Stimulated activated CD4-positive, alpha-beta T cell treated with anti-CD3 and anti-CD28 coated beads, Interleukin-15, amount 100 ng/mL, for 48 hours (primary cell): Measurements from ENCODE around the gene ITGB5.
"Not testable (repeated sequence)": the region's sequence is repeated elsewhere in the genome, so short reads cannot be mapped to it uniquely, and the experiment has no call there.

ENCODE experiments used
- DNase-seq, 2 donors: peaks; one replicate each; pipeline ENCODE4 v3.0.0-alpha.2; 2020; ENCODE audit warnings: low read depth in 2 of 2

ITGB5 gene

DNA sequence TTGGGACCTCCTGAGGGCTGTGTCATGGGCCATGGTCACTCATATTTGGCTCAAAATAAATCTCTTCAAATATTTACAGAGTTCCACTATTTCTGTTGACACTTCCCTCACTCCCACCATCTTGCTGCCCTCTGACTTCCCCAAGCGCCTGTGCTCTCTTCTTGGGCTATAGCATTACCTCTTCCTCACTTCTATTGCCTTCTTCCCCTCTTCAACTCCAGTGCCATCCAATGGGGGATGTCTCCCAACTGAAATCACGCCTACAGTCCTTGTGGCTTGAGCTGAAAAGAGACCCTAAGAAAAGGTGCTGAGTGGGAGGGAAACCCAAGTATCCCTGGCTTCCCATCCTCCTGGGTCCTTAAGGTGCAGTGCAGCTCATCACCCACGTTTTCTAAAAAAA lies 135.1 kb downstream of the ITGB5 start:
- no peak for DNase-seq

DNA sequence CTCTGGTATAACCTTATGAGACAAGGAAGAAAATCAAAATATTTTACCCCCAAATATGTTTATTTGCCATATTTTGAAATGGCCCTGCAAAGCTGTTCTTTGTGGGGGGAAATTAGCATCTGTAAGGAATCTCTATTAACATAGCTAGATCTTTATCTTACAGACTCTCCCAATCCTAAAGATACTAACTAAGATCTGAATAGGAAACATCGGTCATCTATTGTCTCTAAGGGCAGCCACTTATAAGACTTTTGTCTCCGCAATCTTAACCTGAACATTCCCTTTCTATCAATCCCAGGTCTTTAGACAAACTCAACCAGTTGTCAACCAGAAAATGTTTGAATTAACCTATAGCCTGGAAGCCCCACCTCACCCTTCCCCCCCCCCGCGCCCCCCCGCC lies 135.7 kb downstream of the ITGB5 start:
- no peak for DNase-seq

DNA sequence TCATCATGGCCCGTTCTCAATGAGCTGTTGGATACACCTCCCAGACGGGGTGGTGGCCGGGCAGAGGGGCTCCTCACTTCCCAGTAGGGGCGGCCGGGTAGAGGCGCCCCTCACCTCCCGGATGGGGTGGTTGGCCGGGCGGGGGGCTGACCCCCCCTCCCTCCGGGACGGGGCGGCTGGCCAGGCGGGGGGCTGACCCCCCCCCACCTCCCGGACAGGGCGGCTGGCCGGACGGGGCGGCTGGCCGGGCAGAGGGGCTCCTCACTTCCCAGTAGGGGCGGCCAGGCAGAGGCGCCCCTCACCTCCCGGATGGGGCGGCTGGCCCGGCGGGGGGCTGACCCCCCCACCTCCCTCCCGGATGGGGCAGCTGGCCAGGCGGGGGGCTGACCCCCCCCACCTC lies 137.3 kb downstream of the ITGB5 start:
- not testable (repeated sequence) for DNase-seq

DNA sequence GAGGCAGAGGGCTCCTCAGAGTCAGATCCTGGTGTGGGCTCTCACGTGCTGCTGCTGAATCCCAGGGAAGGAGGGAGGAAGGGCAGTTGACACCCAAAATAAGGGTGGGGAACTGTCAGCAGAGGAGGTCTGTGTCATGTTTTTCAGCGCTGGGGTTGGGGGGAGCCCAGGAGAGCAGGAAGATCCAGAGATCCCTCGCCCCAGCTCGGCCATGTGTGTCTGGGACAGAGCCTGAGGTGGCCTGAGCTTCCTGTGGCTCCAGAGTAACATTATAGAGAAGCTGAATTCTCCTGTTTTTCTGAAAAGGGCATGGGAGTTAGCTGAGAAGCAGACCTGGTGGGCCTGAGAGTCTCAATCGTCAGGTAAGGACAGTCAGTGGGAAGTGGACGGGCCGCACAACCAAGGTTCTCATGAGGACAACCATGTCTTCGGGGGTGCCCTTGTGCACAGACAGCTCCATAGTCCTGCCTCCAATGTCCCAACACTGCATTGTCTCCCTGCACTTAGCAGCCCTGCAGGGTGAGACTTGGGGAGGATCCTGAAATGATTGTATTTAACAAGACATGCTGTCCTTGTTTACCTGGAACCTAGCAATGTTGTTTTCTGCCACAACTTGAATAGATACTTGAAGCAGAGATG lies 138.5 kb downstream of the ITGB5 start:
- no peak for DNase-seq

DNA sequence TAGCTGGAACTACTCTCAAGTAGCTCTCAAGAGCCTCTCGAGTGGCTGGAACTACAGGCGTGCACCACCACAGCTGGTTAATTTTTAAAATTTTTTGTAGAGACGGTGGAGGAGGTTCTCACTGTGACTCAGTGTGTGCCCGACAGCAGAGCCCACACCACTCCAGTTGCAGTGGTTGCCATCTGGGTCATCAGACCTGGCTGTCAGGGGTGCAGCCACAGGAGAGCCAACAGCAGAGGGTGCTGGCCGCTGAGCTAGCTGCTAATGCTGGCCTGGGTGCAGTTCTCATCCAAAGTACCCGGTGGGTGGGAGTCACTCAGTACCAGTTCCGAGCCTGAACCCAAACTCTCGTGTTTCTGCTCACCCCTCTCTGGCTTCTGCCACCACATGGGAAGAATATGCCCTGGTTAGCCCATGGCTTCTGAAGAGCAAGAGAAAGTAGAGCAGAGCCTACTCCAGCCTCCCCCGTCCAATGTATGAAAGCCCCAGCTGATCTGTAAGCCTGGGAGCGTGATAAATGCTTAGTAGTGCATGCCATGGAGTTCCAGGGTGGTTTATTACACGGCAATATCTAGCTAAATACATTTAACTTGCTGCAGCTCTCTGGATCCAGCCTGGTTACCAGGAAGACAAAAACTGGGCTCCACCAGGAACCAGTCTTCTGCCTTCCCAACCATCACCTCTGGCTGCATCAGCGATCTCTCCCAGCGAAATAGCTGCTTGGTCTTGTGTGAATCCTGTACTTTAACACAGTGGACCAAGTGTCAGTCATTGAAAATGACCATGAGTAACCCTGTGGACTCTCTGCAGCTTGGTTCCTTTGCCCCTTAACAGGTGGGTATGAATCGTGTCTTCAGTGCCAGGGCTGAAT lies 139.8 kb downstream of the ITGB5 start:
- DNase-seq: no peak

DNA sequence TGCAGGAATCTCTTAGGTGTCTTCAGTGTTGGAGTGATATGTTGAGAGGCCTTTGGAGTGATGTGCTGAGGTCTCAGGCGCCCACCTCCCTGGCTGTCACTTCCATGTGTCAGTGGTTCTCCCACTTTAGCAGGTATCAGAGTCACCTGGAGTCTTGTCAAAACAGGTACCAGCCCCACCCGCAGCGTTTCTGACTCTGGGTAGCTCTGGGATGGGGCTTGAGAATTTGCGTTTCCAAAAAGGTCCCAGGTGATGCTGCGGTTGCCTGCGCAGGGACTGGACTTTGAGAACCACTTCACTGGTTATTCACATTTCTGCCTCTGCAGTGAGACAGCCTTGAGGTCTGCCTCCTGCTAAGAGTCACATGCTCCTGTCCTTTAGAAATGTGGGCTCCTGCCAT lies 141.4 kb downstream of the ITGB5 start:
- no peak for DNase-seq

DNA sequence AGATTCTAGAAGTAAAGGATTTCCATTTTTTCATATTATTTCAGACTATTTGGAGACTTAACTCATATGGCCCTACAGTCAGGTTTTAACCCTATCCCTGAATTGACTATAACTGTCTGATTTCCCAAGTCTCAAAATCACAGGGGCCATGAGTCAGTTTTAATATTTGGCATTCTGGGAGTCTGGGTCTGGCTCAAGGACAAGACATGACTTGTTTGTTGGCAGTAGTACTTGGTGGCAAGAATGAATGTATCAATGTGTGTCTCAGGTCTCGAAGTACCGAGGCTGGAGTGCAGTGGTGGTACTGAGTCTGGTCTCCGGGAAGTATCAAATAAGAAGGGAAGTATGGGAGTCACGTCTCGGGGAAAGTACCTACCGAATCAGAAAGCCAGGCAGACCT lies 146.1 kb downstream of the ITGB5 start:
- no peak for DNase-seq

DNA sequence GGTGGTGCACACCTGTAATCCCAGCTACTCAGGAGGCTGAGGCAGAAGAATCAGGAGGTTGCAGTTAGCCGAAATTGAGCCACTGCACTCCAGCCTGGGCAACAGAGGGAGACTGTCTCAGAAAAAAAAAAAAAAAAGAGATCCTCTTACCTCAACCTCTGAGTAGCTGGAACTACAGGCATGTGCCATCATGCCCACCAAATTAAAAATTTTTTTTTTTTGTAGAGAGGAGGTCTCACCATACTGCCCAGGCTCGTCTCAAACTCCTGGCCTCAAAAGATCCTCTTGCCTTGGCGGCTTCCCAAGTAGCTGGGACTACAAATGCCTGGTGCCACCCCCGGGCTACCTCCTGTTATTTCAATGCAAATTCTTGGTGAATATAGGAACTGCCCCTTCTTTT lies 155.4 kb downstream of the ITGB5 start:
- DNase-seq: no peak

DNA sequence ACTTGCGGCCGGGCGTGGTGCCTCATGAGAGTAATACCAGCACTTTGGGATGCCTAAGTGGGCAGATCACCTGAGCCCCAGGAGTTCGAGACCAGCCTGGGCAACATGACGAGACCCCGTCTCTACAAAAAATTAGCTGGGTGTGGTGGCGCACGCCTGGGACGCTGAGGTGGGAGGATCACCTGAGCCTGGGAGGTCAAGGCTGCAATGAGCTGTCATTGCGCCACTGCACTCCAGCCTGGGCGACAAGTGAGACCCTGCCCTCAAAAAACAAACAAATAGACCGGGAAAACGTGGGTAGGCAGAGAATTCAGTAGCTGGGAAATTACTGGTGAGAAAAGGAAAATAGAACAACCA lies 156.2 kb downstream of the ITGB5 start:
- no peak for DNase-seq

DNA sequence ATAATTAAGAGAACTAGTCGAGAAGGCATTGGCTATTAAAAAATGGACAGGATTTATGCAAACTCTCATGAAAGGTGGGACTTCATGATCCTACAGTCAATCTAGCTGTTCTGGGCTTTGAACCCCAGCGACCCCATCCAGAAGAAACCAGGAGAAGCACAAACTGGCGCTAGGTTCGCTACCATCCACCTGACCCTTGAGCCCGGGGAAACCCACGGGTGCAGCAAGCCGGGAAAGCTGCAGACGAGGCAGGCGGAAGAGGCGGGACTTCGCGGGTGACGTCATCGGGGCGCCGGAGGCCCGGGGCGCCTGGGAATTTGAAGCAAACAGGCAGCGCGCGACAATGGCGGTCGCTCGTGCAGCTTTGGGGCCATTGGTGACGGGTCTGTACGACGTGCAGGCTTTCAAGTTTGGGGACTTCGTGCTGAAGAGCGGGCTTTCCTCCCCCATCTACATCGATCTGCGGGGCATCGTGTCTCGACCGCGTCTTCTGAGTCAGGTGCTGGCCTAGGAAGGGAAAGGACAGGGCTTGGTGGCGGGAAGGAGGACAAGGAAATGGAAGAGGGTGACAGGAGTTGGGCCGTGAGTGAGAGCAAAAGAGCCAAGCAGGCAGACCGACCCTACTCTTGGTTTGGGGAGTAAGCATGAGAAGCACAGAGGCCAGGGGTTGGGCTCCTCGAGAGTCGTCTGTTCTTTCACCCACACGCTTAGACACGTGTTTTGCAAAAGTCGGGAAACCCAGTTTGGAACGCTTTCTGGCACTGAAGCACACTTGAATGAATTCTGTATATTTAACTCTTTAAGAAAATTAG lies 156.8 kb downstream of the ITGB5 start, which contains the start of gene UMPS:
TSS of gene UMPS (plus strand) at position 324 of the 812 bp plus-strand sequence. CDS start at position 344, 20 bp downstream.
- peak; percentile 87 to 90 for DNase-seq

DNA sequence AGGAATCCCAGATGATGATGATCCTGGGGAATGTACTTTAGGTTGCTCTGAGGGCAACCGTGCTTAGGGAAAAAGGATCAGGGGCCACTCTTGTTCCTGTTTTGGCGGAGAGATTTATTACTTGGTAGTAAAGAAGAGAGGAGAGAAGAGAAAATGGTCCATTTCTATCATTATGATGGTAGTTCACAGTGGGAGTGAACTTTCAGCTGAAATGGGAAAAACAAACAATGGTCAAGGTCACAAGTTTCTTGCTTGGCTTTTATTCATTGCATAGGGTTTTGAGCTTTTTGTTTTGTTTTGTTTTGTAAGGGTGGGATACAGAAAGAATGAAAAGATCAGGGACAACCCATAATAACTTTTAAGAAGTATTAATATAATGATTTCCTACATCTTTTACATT lies 164.6 kb downstream of the ITGB5 start:
- DNase-seq: no peak

DNA sequence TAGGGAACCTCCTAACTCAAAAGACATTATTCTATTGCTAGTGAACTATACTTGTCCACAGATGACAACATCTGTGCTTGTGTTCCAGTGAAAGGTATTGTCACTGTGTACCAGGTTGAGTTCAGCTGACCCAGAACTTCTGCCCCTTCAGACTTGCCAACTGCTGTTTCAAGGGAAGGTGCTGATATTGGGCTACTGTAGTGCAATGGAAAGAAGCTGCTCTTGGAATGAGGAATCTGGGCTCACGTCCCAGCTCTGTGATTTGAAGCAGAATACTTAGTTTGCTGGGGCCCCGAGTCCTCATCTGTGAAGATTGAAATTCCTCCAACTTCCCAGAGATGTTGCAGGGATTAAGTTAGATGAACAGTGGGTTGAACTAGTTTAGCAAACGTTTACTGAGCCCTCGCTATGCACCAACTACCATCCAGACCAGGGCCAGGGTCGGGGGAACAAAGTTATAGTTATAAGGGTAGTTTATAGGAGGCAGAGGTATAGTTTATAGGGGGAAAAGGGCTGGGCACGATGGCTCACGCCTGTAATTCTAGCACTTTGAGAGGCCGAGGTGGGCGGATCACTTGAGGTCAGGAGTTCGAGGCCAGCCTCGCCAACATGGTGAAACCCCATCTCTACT lies 172.8 kb downstream of the ITGB5 start:
- DNase-seq: no peak
